Liver (tissue), 9 donors: ENCODE data around the gene SPATS2L. TPM values are rescaled to one million over a fixed set of nuclear protein-coding genes. Genes with fewer than 3 reads are reported as not detected.
"Not testable (repeated sequence)": the region's sequence is repeated elsewhere in the genome, so short reads cannot be mapped to it uniquely, and the experiment has no call there.

Experiments used
- DNase-seq: peaks from one replicate; pipeline ENCODE4 v3.0.0-alpha.2; 2017; ENCODE audit warnings: low spot score
- H3K27ac ChIP-seq, 2 donors: one replicate each; pipeline ENCODE4 v1.7.0; 2013; ENCODE audit warnings: inconsistent platforms in 2 of 2, low read length in 2 of 2, control low read depth in 1 of 2, low read depth in 1 of 2, mild to moderate bottlenecking in 1 of 2
- H3K27me3 ChIP-seq, 4 donors: one replicate each; pipeline versions ENCODE4 v1.6.1 to v1.7.0; 2013; ENCODE audit warnings: low read length in 3 of 4, inconsistent platforms in 1 of 4, mild to moderate bottlenecking in 1 of 4, moderate library complexity in 1 of 4; ENCODE audit not compliant: control insufficient read depth in 4 of 4, insufficient read depth in 4 of 4
- H3K36me3 ChIP-seq, 4 donors: one replicate each; pipeline versions ENCODE4 v1.6.1 to v1.7.0; 2013; ENCODE audit warnings: low read length in 3 of 4, mild to moderate bottlenecking in 3 of 4, low read depth in 1 of 4, moderate library complexity in 1 of 4; ENCODE audit not compliant: control insufficient read depth in 4 of 4, insufficient read depth in 3 of 4
- H3K4me1 ChIP-seq, 4 donors: one replicate each; pipeline versions ENCODE4 v1.6.1 to v1.7.0; 2013; ENCODE audit warnings: low read length in 3 of 4, mild to moderate bottlenecking in 3 of 4, moderate library complexity in 1 of 4; ENCODE audit not compliant: control insufficient read depth in 4 of 4, insufficient read depth in 4 of 4
- H3K4me3 ChIP-seq, 3 donors: one replicate each; pipeline versions ENCODE4 v1.6.1 to v1.7.0; 2013; ENCODE audit warnings: low read length in 3 of 3, control low read depth in 1 of 3, low read depth in 1 of 3, mild to moderate bottlenecking in 1 of 3
- H3K9ac ChIP-seq, 2 donors: one replicate each; pipeline ENCODE4 v1.7.0; 2013; ENCODE audit warnings: low read length in 2 of 2, mild to moderate bottlenecking in 2 of 2, moderate library complexity in 2 of 2, control low read depth in 1 of 2, low read depth in 1 of 2
- H3K9me3 ChIP-seq, 4 donors: one replicate each; pipeline versions ENCODE4 v1.6.1 to v1.7.0; 2013; ENCODE audit warnings: low read length in 3 of 4; ENCODE audit not compliant: control insufficient read depth in 4 of 4
- ATF3 ChIP-seq: IDR thresholded peaks from 2 replicates; pipeline ENCODE4 v1.6.1; 2016; ENCODE audit warnings: antibody characterized with exemption
- EGR1 ChIP-seq, 2 donors: IDR thresholded peaks; 2 replicates each; pipeline ENCODE4 v1.6.1; 2016 to 2018; ENCODE audit warnings: antibody characterized with exemption in 2 of 2, low read depth in 2 of 2
- FOXA1 ChIP-seq: IDR thresholded peaks from 2 replicates; pipeline ENCODE4 v1.6.1; 2016; ENCODE audit warnings: antibody characterized with exemption
- FOXA2 ChIP-seq: IDR thresholded peaks from 2 replicates; pipeline ENCODE4 v1.6.1; 2016; ENCODE audit warnings: antibody characterized with exemption
- GABPA ChIP-seq, 2 donors: IDR thresholded peaks in 1 of 2; conservative IDR thresholded peaks in 1 of 2; 2 replicates each; pipeline ENCODE4 v1.6.1; 2016; ENCODE audit warnings: antibody characterized with exemption in 2 of 2, mild to moderate bottlenecking in 1 of 2, moderate library complexity in 1 of 2
- HNF4A ChIP-seq, 2 donors: conservative IDR thresholded peaks; 2 replicates each; pipeline ENCODE4 v1.6.1; 2016; ENCODE audit warnings: antibody characterized with exemption in 2 of 2, mild to moderate bottlenecking in 2 of 2
- MAX ChIP-seq: IDR thresholded peaks from 2 replicates; pipeline ENCODE4 v1.6.1; 2016; ENCODE audit warnings: antibody characterized with exemption
- NR2F2 ChIP-seq: IDR thresholded peaks from 2 replicates; pipeline ENCODE4 v1.6.1; 2016; ENCODE audit warnings: antibody characterized with exemption
- RAD21 ChIP-seq, 2 donors: IDR thresholded peaks; 2 replicates each; pipeline ENCODE4 v1.6.1; 2016; ENCODE audit warnings: antibody characterized with exemption in 2 of 2, mild to moderate bottlenecking in 2 of 2
- RXRA ChIP-seq, 2 donors: IDR thresholded peaks; 2 replicates each; pipeline ENCODE4 v1.6.1; 2017 to 2018; ENCODE audit warnings: antibody characterized with exemption in 2 of 2, mild to moderate bottlenecking in 1 of 2
- SP1 ChIP-seq: IDR thresholded peaks from 2 replicates; pipeline ENCODE4 v1.6.1; 2018; ENCODE audit warnings: antibody characterized with exemption, mild to moderate bottlenecking
- TAF1 ChIP-seq: conservative IDR thresholded peaks from 2 replicates; pipeline ENCODE4 v1.6.1; 2016; ENCODE audit warnings: antibody characterized with exemption, mild to moderate bottlenecking
- YY1 ChIP-seq: IDR thresholded peaks from 2 replicates; pipeline ENCODE4 v1.6.1; 2016; ENCODE audit warnings: antibody characterized with exemption, mild to moderate bottlenecking
- WGBS: extraction: QIAGEN DNeasy Blood & Tissue Kit; methylation state at CpG from one replicate; pipeline ENCODE4 v1.1.7; 2013; 5-methylcytosine and 5-hydroxymethylcytosine counted together
- polyA plus RNA-seq, 2 donors: library from polyadenylated mRNA; stranded (reverse) in 1 of 2; unstranded in 1 of 2; fragments of 200-250 nt in 1 of 2; fragments of >200 nt in 1 of 2; fragmentation: Nextera tagmentation in 1 of 2; extraction: Ambion mirVana in 1 of 2; gene quantifications; one replicate each; pipeline versions ENCODE4 v1.2.1 to v1.2.3, GENCODE V29; 2013 to 2015
- total RNA-seq, 2 donors: library from RNA; depleted of rRNA; stranded (reverse); fragments of >200 nt; gene quantifications; one replicate each; pipeline ENCODE4 v1.2.3, GENCODE V29; 2014
- TF ChIP-seq, protein P1 (sequence below): IDR thresholded peaks from 2 replicates; pipeline ENCODE4 v1.6.1; 2016; ENCODE audit warnings: antibody characterized with exemption, mild to moderate bottlenecking
- TF ChIP-seq, protein P2 (sequence below): fragments of 150-350 bp; IDR thresholded peaks from 2 replicates; pipeline ENCODE4 v1.5.1; 2017; ENCODE audit warnings: improper control_type of control experiment, low read depth, low read length; ENCODE audit not compliant: missing input control
- donor health status: healthy.
- donor health status: healthy.
- donor health status: healthy.
- donor health status: healthy.
- donor health status: healthy.

Gene SPATS2L
- total and polyA plus RNA-seq, 4 donors: 31.4 to 49.9 (median 42.4) TPM

DNA sequence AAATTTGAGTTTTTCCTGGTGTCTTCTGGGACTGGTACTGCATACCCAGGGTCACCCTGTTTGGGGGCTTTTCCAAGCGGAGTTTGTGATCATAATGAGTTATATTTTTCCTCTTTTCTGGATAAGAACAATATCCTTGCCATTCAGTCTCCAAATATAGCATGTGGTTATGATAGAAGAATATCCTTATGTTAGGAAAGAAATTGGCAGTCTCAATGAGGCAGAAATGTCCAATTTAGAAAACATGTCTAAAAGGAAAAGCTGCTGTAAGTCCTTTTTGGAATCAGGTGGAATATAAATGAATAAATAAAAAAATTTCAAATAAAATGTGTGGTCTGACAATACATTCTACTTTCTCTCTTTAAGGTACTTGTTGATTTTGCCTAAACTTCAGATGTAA is 36.2 kb downstream of the SPATS2L start:
- WGBS: 90% methylated on average over 1 of the region's 1 CpG
- DNase-seq: no peak
- Histone ChIP-seq H3K4me1 (peaks cover 3 to 21% (median 7%) of the 10 kb centered on the region in 4 donors), H3K27ac (no peak overlapping the region), H3K27me3 (no peaks in the 10 kb centered on the region), H3K36me3 (peaks cover 0 to 2% (median 0%) of the 10 kb centered on the region in 4 donors), H3K4me3 (no peak overlapping the region), H3K9ac (no peak overlapping the region), H3K9me3 (no peaks in the 10 kb centered on the region)
- TF ChIP-seq TAF1: no peak
- no peak for TF ChIP-seq SP1
- no peak for TF ChIP-seq YY1
- TF ChIP-seq RXRA (IDR thresholded peaks at IDR 0.05): no peak
- TF ChIP-seq EGR1 (IDR thresholded peaks at IDR 0.05; ENCODE audit: low read depth in 2 of 2): no peak
- no peak for TF ChIP-seq MAX
- TF ChIP-seq RAD21 (IDR thresholded peaks at IDR 0.05): no peak
- TF ChIP-seq, protein P1, sequence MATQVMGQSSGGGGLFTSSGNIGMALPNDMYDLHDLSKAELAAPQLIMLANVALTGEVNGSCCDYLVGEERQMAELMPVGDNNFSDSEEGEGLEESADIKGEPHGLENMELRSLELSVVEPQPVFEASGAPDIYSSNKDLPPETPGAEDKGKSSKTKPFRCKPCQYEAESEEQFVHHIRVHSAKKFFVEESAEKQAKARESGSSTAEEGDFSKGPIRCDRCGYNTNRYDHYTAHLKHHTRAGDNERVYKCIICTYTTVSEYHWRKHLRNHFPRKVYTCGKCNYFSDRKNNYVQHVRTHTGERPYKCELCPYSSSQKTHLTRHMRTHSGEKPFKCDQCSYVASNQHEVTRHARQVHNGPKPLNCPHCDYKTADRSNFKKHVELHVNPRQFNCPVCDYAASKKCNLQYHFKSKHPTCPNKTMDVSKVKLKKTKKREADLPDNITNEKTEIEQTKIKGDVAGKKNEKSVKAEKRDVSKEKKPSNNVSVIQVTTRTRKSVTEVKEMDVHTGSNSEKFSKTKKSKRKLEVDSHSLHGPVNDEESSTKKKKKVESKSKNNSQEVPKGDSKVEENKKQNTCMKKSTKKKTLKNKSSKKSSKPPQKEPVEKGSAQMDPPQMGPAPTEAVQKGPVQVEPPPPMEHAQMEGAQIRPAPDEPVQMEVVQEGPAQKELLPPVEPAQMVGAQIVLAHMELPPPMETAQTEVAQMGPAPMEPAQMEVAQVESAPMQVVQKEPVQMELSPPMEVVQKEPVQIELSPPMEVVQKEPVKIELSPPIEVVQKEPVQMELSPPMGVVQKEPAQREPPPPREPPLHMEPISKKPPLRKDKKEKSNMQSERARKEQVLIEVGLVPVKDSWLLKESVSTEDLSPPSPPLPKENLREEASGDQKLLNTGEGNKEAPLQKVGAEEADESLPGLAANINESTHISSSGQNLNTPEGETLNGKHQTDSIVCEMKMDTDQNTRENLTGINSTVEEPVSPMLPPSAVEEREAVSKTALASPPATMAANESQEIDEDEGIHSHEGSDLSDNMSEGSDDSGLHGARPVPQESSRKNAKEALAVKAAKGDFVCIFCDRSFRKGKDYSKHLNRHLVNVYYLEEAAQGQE: no peak
- TF ChIP-seq, protein P2, sequence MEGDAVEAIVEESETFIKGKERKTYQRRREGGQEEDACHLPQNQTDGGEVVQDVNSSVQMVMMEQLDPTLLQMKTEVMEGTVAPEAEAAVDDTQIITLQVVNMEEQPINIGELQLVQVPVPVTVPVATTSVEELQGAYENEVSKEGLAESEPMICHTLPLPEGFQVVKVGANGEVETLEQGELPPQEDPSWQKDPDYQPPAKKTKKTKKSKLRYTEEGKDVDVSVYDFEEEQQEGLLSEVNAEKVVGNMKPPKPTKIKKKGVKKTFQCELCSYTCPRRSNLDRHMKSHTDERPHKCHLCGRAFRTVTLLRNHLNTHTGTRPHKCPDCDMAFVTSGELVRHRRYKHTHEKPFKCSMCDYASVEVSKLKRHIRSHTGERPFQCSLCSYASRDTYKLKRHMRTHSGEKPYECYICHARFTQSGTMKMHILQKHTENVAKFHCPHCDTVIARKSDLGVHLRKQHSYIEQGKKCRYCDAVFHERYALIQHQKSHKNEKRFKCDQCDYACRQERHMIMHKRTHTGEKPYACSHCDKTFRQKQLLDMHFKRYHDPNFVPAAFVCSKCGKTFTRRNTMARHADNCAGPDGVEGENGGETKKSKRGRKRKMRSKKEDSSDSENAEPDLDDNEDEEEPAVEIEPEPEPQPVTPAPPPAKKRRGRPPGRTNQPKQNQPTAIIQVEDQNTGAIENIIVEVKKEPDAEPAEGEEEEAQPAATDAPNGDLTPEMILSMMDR: no peak
- no peak for TF ChIP-seq HNF4A (conservative IDR thresholded peaks at IDR 0.05)
- no peak for TF ChIP-seq ATF3

DNA sequence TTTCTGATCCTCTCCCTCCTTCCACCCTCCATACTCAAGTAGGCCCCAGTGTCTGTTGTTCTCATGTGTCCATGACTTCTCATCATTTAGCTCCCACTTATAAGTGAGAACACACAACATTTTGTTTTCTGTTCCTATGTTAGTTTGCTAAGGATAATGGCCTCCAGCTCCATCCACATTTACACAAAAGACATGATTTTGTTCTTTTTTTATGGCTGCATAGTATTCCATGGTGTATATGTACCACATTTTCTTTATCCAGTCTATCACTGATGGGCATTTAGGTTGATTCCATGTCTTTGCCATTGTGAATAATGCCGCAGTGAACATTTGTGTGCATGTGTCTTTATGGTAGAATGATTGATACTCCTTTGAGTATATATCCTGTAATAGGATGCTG is 37.7 kb downstream of the SPATS2L start:
- H3K27me3 ChIP-seq, H3K36me3 ChIP-seq, H3K27ac ChIP-seq, H3K9ac ChIP-seq, H3K9me3 ChIP-seq, H3K4me3 ChIP-seq, DNase-seq: not testable (repeated sequence)
- peaks cover 0 to 12% (median 3%) of the 10 kb centered on the region in 4 donors for H3K4me1 ChIP-seq
- 97% methylated on average over 1 of the region's 1 CpG for WGBS

DNA sequence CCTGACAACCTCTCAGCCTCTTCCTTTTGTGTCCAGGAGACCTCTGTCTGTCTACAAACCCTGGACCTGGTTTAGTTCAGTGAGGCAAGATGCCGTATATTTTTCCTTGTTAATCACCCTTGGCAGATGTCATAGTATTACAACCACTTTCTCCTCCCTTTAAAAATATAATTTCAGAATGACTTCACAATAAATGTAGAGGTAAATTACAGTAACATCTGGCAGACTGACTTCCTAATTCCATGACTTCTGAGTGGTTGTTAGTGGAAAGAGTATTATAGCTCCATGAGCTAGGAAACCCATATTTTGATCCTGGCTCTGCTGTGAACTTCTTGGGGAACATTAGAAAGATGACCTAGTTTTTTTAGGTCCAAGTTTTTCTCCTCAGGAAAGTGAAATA is 39.5 kb downstream of the SPATS2L start:
- Histone ChIP-seq H3K4me1 (peaks cover 0 to 7% (median 4%) of the 10 kb centered on the region in 4 donors), H3K27ac (no peak overlapping the region), H3K9me3 (no peaks in the 10 kb centered on the region), H3K4me3 (no peak overlapping the region), H3K9ac (no peak overlapping the region), H3K36me3 (no peaks in the 10 kb centered on the region), H3K27me3 (no peaks in the 10 kb centered on the region)
- no peak for DNase-seq
- 81% methylated on average over 1 of the region's 1 CpG for WGBS
- no peak for TF ChIP-seq GABPA (IDR thresholded peaks at IDR 0.05 in 1 of 2, conservative IDR thresholded peaks at IDR 0.05 in 1 of 2)
- no peak for TF ChIP-seq FOXA2
- no peak for TF ChIP-seq HNF4A (conservative IDR thresholded peaks at IDR 0.05)
- TF ChIP-seq ATF3: no peak
- TF ChIP-seq, protein P2: no peak
- no peak for TF ChIP-seq YY1
- TF ChIP-seq RAD21 (IDR thresholded peaks at IDR 0.05): no peak
- TF ChIP-seq FOXA1: no peak
- TF ChIP-seq NR2F2: no peak
- TF ChIP-seq RXRA (IDR thresholded peaks at IDR 0.05): no peak
- TF ChIP-seq, protein P1: no peak
